GM15510 (cell line): Measurements from ENCODE around the gene STAT5B.

Source experiments
- POLR2A ChIP-seq: IDR thresholded peaks from 3 replicates; pipeline ENCODE4 v1.6.1; 2011; ENCODE audit warnings: borderline replicate concordance; ENCODE audit not compliant: insufficient read length; ENCODE audit errors: extremely low read depth

STAT5B gene

DNA sequence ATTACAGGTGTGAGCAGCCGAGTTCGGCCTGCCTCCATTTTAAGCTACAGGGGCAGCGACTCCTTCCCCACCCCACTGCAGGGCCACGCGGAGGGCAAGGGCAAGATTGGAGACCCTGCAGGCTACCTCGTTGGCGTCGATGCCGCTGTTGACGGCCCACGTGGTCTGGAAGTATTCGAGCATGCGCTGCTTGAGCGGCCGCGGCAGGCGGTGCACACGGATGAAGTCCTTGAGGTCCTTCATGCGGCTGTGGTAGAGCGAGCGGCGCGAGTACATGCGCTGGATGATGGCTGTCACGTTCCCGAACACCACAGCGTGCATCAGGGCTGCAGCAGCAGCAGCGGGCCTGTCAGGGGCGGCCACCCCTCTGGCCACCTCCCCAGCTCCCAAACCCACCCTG lies 106.8 kb downstream of the STAT5B start:
- no peak for TF ChIP-seq POLR2A

DNA sequence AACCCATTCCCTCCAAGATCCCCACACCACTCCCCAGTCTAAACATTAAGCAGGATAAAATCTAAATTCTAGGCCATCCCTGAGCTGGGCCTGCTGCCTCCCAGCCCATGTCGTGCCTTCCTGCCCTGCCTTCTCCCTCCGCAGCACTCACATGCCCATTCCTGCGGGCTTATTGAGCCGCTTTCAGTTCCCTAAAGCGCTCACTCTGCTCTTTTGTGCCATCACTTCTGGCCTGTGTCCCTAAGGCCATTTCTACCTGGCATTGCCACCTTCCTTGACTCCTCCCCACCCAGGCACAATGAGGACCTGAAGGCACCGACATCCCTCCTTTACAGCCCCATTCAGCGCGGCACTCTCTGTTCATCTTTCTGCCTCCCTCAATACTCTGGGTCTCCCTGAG lies 108.4 kb downstream of the STAT5B start:
- no peak for TF ChIP-seq POLR2A

DNA sequence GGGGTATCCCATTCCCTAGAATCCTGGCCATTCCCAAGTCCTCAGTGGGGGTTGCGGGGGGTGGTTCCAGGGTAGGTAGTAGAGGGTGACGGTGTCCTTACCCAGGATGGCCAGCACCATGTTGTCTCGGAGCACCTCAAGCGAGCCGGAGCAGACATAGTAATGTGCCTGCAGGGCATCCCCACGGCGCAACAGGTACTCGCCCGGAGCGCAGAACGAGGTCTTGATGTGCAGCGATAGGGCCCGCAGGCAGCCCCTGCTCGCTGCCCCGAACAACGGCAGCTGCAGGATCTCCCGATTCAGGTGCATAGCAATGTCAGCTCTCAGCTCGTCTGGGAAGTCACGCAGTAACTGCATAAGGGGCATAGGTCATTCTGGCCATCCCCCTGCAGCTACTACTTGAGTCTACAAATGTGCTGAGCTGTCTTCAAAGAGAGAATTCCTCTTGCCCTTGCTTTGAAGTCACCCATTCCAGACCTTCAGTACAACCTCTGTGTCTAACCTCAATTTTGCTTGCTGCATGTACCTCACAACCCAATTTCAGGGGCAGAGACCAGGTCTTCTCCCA lies 109.9 kb downstream of the STAT5B start:
- no peak for TF ChIP-seq POLR2A

DNA sequence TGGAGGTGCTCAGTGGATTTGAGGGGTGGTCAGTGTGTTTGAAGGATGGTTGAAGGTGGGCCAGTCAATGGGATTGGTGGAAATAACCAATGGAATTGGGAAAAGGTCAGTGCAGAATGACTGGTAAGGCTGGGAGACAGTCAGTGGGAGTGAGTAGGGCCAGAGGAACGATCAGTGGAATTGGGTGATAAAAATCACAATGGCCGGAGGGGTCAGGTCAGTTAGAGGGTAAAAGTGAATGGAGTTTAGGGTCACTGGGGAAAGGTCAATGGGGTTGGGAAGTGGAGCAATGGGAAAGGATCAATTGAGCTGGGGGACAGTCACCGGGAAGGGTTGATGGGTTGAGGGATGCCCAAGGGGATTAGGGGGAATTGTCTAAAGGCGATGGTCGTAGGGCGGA lies 110.4 kb downstream of the STAT5B start:
- no peak for TF ChIP-seq POLR2A

DNA sequence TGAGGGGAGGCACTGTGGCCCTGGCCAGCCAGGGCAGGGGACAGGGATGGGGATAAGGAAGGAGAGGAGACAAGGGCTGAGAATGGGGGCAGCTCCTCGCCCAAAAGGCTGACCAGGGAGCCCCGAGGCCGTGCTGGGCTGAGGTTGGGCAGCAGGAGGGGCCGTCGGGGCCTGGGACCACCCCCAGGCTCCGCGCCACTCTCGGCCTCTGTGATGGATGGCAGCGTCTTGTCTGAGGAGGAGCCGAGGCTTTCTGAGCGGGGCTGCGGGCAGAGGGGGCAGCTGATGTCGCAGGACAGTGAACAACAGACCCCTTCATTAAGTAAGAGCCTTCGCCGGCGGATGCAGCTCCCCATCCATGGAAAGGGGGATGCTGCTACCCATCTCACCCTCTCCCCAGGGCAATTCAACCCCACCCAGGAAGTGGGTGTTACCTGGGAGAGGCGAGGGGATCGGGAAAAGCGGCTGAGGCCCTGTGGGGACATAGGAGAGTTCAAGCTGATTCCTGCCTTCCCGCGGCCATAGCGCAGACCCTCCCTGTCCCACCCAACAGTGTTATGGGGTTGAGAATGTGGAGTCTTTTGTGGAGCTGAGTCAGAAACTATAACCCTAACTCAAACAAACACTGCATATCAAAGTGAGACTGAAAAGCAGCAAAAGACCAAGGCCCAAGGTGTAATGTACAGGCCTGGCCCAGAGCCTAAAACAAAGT lies 112.3 kb downstream of the STAT5B start:
- TF ChIP-seq POLR2A = no peak

DNA sequence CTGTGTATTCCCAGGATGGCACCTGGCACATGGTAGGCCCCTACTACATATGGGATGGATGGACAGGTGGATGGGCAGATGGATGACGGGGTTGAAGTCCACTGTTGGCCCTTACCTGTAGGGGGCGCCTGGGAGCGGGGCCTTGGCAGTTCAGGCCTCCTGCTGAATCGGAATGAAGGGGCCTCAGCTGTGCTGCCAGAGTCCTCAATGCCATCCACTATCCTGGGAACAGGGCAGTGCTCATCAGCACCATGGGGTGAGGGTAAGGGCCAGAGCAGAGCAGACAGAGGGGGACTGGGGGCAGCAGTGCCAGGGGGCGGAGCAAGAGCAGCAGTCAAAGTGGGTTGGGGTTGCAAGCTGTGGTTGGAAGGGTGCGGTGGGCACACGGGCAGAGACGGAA lies 113.1 kb downstream of the STAT5B start:
- TF ChIP-seq POLR2A = no peak

DNA sequence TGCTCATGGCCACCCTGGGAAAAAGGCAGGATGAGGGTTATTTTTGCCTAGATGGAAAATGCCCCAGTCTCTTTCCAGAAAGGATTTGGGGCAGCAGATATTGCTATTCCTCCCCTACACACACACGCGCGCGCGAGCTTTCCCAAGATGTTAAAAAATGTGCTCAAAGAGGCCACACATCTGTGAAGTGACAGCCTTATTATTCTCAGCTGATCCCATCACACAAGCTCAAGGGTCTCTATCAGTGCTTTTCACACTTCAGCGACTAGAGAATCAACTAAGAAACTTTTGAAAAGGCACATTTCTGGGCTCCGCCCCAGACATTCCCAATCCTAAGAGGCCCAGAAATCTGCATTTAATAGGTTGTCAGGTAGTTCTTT lies 115.7 kb downstream of the STAT5B start:
- no peak for TF ChIP-seq POLR2A

DNA sequence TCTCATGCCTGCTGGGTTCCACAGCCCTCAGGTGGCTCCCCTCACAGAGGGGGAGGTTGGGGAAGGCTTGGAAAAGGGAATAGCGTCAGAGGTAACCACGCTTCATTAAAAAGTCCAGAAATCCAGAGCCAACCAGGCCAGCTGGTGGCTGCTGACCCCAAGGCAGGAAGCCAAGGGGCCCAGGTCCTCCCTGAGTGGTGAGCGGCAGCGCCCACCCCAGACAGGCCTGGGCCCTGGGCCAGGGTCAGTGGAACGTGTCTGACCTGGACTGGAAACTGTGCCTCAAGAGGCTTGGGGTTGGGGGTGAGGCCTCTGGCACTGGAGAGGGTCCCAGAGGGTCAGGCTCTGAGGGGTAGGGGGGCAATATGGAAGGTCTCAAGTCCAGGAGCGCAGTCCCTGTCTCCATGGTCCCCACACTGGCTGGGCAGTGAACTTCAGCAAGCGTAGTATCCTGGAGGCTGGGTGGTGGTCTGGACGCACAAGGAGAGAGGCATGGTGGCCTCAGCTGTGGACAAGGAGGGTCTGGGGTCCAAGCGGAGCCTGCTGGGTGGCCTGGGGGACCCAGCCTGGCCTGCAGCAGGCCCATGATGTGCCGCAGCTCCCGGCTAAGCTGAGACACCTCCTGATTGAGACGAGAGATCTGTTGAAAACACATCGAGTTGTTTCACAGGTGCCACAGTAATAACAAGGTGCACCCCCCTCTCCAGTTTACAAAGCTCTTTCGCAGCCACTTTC lies 116.2 kb downstream of the STAT5B start:
- no peak for TF ChIP-seq POLR2A

DNA sequence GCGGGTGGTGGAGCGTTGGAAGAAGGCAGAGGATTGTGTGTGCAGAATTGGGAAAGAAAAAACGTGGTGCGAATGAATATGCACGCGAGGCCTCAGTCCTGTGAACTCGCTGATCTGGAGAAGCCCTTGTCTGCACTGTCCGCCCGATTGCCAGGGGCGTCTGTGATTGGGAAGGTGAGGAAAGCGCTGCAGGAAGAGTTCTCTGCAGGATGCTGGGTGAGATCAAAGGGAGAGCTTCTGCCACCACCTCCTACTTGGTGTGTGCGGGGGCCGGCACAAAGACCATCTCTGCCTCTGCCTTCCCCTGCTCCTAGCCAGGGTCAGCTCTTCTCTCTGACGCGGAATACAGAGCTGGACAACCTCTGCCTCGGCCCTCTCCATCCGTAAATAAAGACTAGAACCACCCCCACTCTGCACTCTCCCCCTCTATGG lies 120.6 kb downstream of the STAT5B start:
- TF ChIP-seq POLR2A = no peak

DNA sequence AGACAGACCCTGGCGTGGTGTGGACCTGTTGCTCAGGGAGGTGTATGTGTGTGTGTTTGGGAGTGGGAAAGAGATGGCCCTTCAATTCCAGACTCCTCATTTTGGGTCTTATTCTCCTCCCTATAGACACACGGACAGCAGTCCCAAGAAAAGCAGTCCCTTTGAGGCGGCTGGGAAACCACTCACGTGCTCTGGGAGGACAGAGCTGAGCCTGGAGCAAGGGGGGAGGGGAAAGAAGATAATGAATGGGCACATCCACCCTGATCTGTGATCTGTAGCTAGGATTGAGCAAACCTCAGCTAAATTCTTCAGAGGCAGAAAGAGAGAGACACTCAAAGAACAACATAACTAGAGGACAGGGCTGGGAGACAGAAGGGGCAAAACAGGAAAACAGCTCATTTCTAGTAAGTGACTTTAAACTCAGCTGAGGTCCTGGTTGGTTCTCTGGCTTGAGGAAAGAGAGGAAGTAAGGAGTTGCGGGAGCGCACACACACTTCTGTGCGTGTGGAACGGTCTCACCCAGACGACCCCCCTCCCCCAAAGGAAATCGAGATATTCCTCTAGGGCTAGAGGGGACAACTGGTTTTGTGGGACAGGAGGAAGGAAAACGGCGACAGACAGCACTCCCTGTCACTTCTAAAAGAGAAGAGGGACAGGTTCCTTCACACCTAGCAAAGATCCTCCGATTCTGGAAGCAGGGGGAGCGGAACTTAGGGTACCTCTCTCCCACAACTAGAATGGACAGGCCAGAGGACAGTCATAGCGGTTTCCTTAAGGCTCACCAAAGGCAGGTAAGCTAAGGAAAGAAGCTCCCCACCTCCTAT lies 122.1 kb downstream of the STAT5B start:
- TF ChIP-seq POLR2A = no peak
